GM12878 (cell line): ENCODE data around the gene CSE1L. TPM values are rescaled to one million over a fixed set of nuclear protein-coding genes. Genes with fewer than 3 reads are reported as not detected.

Experiments
- ATAC-seq: fragments of 200-7000 bp; cut with Tn5 transposase; 3 replicates; pipeline ENCODE4 v1.9.1; 2020; ENCODE audit warnings: mild to moderate bottlenecking, moderate library complexity
- BruUV-seq: library from RNA; stranded (reverse); fragments of 400-500 nt; replicated peaks from 2 replicates; lab custom pipeline; 2021; lab: Mats Ljungman, UMichigan
- CTCF ChIA-PET: fragments of 300-600 bp; sonication (Branson Sonifier 250); formaldehyde crosslinking; extraction: SDS; loops from one replicate; lab custom pipeline; 2021; ENCODE audit warnings: inconsistent platforms; lab: Yijun Ruan, JAX
- POLR2A ChIA-PET: fragments of 350-600 bp; formaldehyde crosslinking; extraction: SDS; loops from one replicate; lab custom pipeline; 2021; ENCODE audit warnings: inconsistent platforms; lab: Charles Lee
- RAD21 ChIA-PET: fragments of 300-600 bp; sonication (Branson Sonifier 250); formaldehyde crosslinking; loops from one replicate; lab custom pipeline; 2023; ENCODE audit warnings: antibody characterized with exemption; ENCODE audit not compliant: unreplicated experiment; lab: Charles Lee
- SMC1A ChIA-PET: fragments of 300-600 bp; sonication (Branson Sonifier 250); formaldehyde crosslinking; loops from one replicate; lab custom pipeline; 2023; ENCODE audit not compliant: unreplicated experiment, uncharacterized antibody; lab: Charles Lee
- DNase-seq: peaks from one replicate; pipeline ENCODE4 v3.0.0-alpha.2; 2011; ENCODE audit warnings: low read depth, low spot score
- FAIRE-seq: peaks from 3 replicates; lab custom pipeline; 2011; peaks lifted over from hg19 to GRCh38; lab: Jason Lieb, UNC
- H2AFZ ChIP-seq: 2 replicates; pipeline ENCODE4 v1.6.0; 2011; ENCODE audit warnings: low read depth, low read length, control low read depth; ENCODE audit not compliant: control insufficient read depth
- H3K27ac ChIP-seq: 2 replicates; pipeline ENCODE4 v1.5.1; 2011; ENCODE audit warnings: control low read depth; ENCODE audit not compliant: control insufficient read depth, insufficient read depth
- H3K27me3 ChIP-seq, 2 experiments: replicated peaks in 1 of 2; 2 replicates each; pipeline versions ENCODE4 v1.6.0 to v1.6.1; 2011; ENCODE audit warnings: low read length in 1 of 2; ENCODE audit not compliant: control insufficient read depth in 2 of 2, insufficient read depth in 2 of 2
- H3K36me3 ChIP-seq, 2 experiments: 2 replicates each; pipeline ENCODE4 v1.5.1; 2011; ENCODE audit warnings: low read length in 1 of 2; ENCODE audit not compliant: control insufficient read depth in 2 of 2, insufficient read depth in 2 of 2
- H3K4me1 ChIP-seq: 2 replicates; pipeline ENCODE4 v1.6.1; 2011; ENCODE audit warnings: mild to moderate bottlenecking, low read length, moderate library complexity, mixed read lengths; ENCODE audit not compliant: control insufficient read depth, insufficient read depth
- H3K4me2 ChIP-seq: 2 replicates; pipeline ENCODE4 v1.6.0; 2011; ENCODE audit warnings: control low read depth; ENCODE audit not compliant: control insufficient read depth, insufficient read depth
- H3K4me3 ChIP-seq: fragments of 200-600 bp; sonication (generic); 2 replicates; pipeline ENCODE4 v1.5.1; 2016
- H3K79me2 ChIP-seq: 2 replicates; pipeline ENCODE4 v1.6.0; 2011; ENCODE audit warnings: low read length; ENCODE audit not compliant: control insufficient read depth, insufficient read depth
- H3K9ac ChIP-seq: 2 replicates; pipeline ENCODE4 v1.8.0; 2011; ENCODE audit warnings: low read length, control low read depth, mixed read lengths; ENCODE audit not compliant: control insufficient read depth, insufficient read depth
- H3K9me3 ChIP-seq: replicated peaks from 3 replicates; pipeline ENCODE4 v1.5.1; 2011; ENCODE audit warnings: mild to moderate bottlenecking, low read length; ENCODE audit not compliant: control insufficient read depth, insufficient read depth
- H4K20me1 ChIP-seq: 2 replicates; pipeline ENCODE4 v1.6.0; 2011; ENCODE audit not compliant: control insufficient read depth, insufficient read depth
- ATF2 ChIP-seq: IDR thresholded peaks from 2 replicates; pipeline ENCODE4 v1.6.1; 2012; ENCODE audit warnings: low read length, inconsistent platforms
- BRCA1 ChIP-seq: IDR thresholded peaks from 2 replicates; pipeline ENCODE4 v1.6.1; 2011; ENCODE audit warnings: low read depth, low read length, improper control_type of control experiment
- CHD2 ChIP-seq: IDR thresholded peaks from 2 replicates; pipeline ENCODE4 v1.6.1; 2011; ENCODE audit warnings: low read depth, low read length, improper control_type of control experiment, borderline replicate concordance
- CUX1 ChIP-seq: IDR thresholded peaks from 2 replicates; pipeline ENCODE4 v1.6.1; 2012; ENCODE audit warnings: improper control_type of control experiment, low read depth, low read length; ENCODE audit not compliant: insufficient replicate concordance
- EED ChIP-seq: sonication (generic); IDR thresholded peaks from 2 replicates; pipeline ENCODE4 v1.6.1; 2016; ENCODE audit warnings: antibody characterized with exemption, low read depth
- ESRRA ChIP-seq: IDR thresholded peaks from 2 replicates; pipeline ENCODE4 v1.6.1; 2012; ENCODE audit warnings: mild to moderate bottlenecking, low read length, improper control_type of control experiment
- ETV6 ChIP-seq, 2 experiments: fragments of 450-650 bp in 1 of 2; IDR thresholded peaks in 1 of 2; conservative IDR thresholded peaks in 1 of 2; 2 replicates each; pipeline ENCODE4 v1.6.1; 2014; ENCODE audit warnings: antibody characterized with exemption in 1 of 2, borderline replicate concordance in 1 of 2, low read depth in 1 of 2, mild to moderate bottlenecking in 1 of 2, moderate library complexity in 1 of 2
- JUND ChIP-seq: IDR thresholded peaks from 2 replicates; pipeline ENCODE4 v1.6.1; 2012; ENCODE audit warnings: low read depth, mild to moderate bottlenecking, low read length, improper control_type of control experiment, moderate library complexity
- MYB ChIP-seq: fragments of 150-350 bp; IDR thresholded peaks from 2 replicates; pipeline ENCODE4 v1.6.1; 2014; ENCODE audit warnings: mild to moderate bottlenecking, low read depth, low read length, borderline replicate concordance
- PAX5 ChIP-seq: IDR thresholded peaks from 2 replicates; pipeline ENCODE4 v1.6.1; 2011; ENCODE audit warnings: low read depth, low read length, borderline replicate concordance
- RELA ChIP-seq: fragments of 450-650 bp; IDR thresholded peaks from 2 replicates; pipeline ENCODE4 v1.8.0; 2014; ENCODE audit warnings: borderline replicate concordance; ENCODE audit not compliant: partially characterized antibody
- SREBF2 ChIP-seq: IDR thresholded peaks from 2 replicates; pipeline ENCODE4 v1.6.1; 2012; ENCODE audit warnings: mild to moderate bottlenecking, low read length
- TARDBP ChIP-seq: IDR thresholded peaks from 2 replicates; pipeline ENCODE4 v1.6.1; 2016; ENCODE audit warnings: borderline replicate concordance
- TCF3 ChIP-seq: IDR thresholded peaks from 2 replicates; pipeline ENCODE4 v1.6.1; 2012; ENCODE audit warnings: low read depth, mild to moderate bottlenecking, low read length, borderline replicate concordance; ENCODE audit not compliant: insufficient read depth
- in situ Hi-C: fragments of 300-500 bp; cut with MboI; formaldehyde crosslinking; loops from 9 replicates; pipeline ENCODE4 v1.14.3; 2018; ENCODE audit warnings: mixed read lengths
- intact Hi-C: fragments of 100-400 bp; cut with micrococcal nuclease; formaldehyde crosslinking; loops from one replicate; pipeline ENCODE4 v1.14.2; 2022; ENCODE audit not compliant: unreplicated experiment
- polyA plus RNA-seq, 11 experiments: library from polyadenylated mRNA; depleted of rRNA in 4 of 11; unstranded in 6 of 11; stranded (reverse) in 5 of 11; fragments of >200 nt; fragmentation: Nextera tagmentation in 4 of 11; fragmentation: Illumina TruSeq in 1 of 11; extraction: Ambion mirVana in 4 of 11; extraction: Trizol in 1 of 11; gene quantifications; 1 replicate in 1 of 11; 2 replicates in 10 of 11; pipeline versions ENCODE4 v1.2.1 to v1.2.3, GENCODE V29; 2011 to 2016; ENCODE audit warnings: inconsistent platforms in 2 of 11, missing spikeins in 2 of 11, low read depth in 1 of 11
- total RNA-seq, 4 experiments: library from RNA; depleted of rRNA in 3 of 4; stranded (reverse); fragments of >200 nt in 3 of 4; fragmentation: Illumina TruSeq in 1 of 4; extraction: Trizol in 1 of 4; gene quantifications; 2 replicates each; pipeline versions ENCODE4 v1.2.1 to v1.2.3, GENCODE V29; 2013 to 2021

CSE1L gene
- total and polyA plus RNA-seq, 10 of the 15 experiments (the other 5 are each of a cell fraction or from before 2014, with no cell fraction given), result 72.4 to 213 (median 117) TPM

GRCh38 chr20:49136817-49137571 is 90.9 kb downstream of the CSE1L start (continued):
- no peak for TF ChIP-seq CUX1
- TF ChIP-seq, all 136 proteins: peak for 0

GRCh38 chr20:49138431-49138830 is 92.3 kb downstream of the CSE1L start:
- no peaks in the 10 kb centered on the region; the same call in 1 of the 2 replicates for H3K79me2 ChIP-seq
- RAD21 ChIA-PET, result interaction anchor here (1.1 kb wide), 1 partner anchor 41 kb away, joined by 3 read pairs; no protein-coding TSS in a partner anchor
- no peak overlapping the region for H3K9ac ChIP-seq
- CTCF ChIA-PET, result interaction anchor here (0.6 to 9.3 kb wide), 4 partner anchors 39 to 73 kb away, joined by 3 to 333 read pairs (median 4); no protein-coding TSS in a partner anchor
- in situ Hi-C loops, result no loop called here
- H3K27me3 ChIP-seq, result no peaks in the 10 kb centered on the region
- H4K20me1 ChIP-seq, result no peaks in the 10 kb centered on the region
- H3K9me3 ChIP-seq, result no peaks in the 10 kb centered on the region
- intact Hi-C loops, result no loop called here
- POLR2A ChIA-PET, result interaction anchor here (1.2 to 1.3 kb wide), 2 partner anchors 42 to 81 kb away, joined by 4 to 12 read pairs; partner anchors contain the start of gene DDX27
- H3K4me1 ChIP-seq, result no peaks in the 10 kb centered on the region
- H3K4me2 ChIP-seq, result no peak overlapping the region
- SMC1A ChIA-PET, result interaction anchor here (1.0 to 2.2 kb wide), 5 partner anchors 42 to 78 kb away, joined by 3 to 15 read pairs (median 6); no protein-coding TSS in a partner anchor
- H3K27ac ChIP-seq, result no peak overlapping the region
- no TSS peak for BruUV-seq
- H2AFZ ChIP-seq, result no peak overlapping the region
- FAIRE-seq, result no peak
- ATAC-seq, result no peak
- DNase-seq, result no peak
- H3K36me3 ChIP-seq, result peaks cover 8 to 9% of the 10 kb centered on the region in 2 experiments
- H3K4me3 ChIP-seq, result no peak overlapping the region
- no peak for TF ChIP-seq ESRRA
- TF ChIP-seq RELA, result no peak
- no peak for TF ChIP-seq CHD2
- TF ChIP-seq ETV6 (conservative IDR thresholded peaks at IDR 0.05 in 1 of 2, IDR thresholded peaks at IDR 0.05 in 1 of 2; ENCODE audit: borderline replicate concordance in 1 of 2, low read depth in 1 of 2), result no peak
- TF ChIP-seq MYB, result no peak
- TF ChIP-seq BRCA1, result no peak
- no peak for TF ChIP-seq PAX5
- no peak for TF ChIP-seq TCF3
- no peak for TF ChIP-seq SREBF2
- no peak for TF ChIP-seq EED
- TF ChIP-seq ATF2, result no peak
- no peak for TF ChIP-seq JUND
- no peak for TF ChIP-seq TARDBP
